HepG2 (cell line): ENCODE measurements around the gene CEP83. TPM values are rescaled to one million over a fixed set of nuclear protein-coding genes. Genes with fewer than 3 reads are reported as not detected.

Experiments
- ATAC-seq: fragments of 200-7000 bp; cut with Tn5 transposase; 3 replicates; pipeline ENCODE4 v1.9.1; 2020; ENCODE audit warnings: mild to moderate bottlenecking, moderate library complexity
- BruUV-seq: library from RNA; stranded (reverse); fragments of 400-500 nt; replicated peaks from 2 replicates; lab custom pipeline; 2021; lab: Mats Ljungman, UMichigan
- CTCF ChIA-PET: fragments of 300-600 bp; formaldehyde crosslinking; extraction: SDS; loops from one replicate; lab custom pipeline; 2021; ENCODE audit warnings: low total read pairs, inconsistent platforms, low intra/inter-chr PET ratio; lab: Yijun Ruan, JAX
- POLR2A ChIA-PET: fragments of 350-600 bp; sonication (Branson Sonifier 250); formaldehyde crosslinking; loops from one replicate; lab custom pipeline; 2020; ENCODE audit warnings: antibody characterized with exemption, inconsistent platforms; lab: Yijun Ruan, JAX
- DNase-seq: peaks from one replicate; pipeline ENCODE4 v3.0.0-alpha.2; 2015; ENCODE audit warnings: low spot score
- FAIRE-seq: peaks from 3 replicates; lab custom pipeline; 2011; peaks lifted over from hg19 to GRCh38; lab: Jason Lieb, UNC
- H2AFZ ChIP-seq: one replicate; pipeline ENCODE4 v1.6.1; 2011; ENCODE audit warnings: low read length, inconsistent platforms
- H3K27ac ChIP-seq: fragments of 300-600 bp; 3 replicates; pipeline ENCODE4 v1.8.0; 2011; ENCODE audit warnings: mixed run types, mild to moderate bottlenecking, mixed read lengths, low read length, inconsistent platforms; ENCODE audit not compliant: insufficient read depth; ENCODE audit errors: extremely low read length
- H3K27me3 ChIP-seq, 2 experiments: fragments of 200-600 bp in 1 of 2; 2 replicates in 1 of 2; 3 replicates in 1 of 2; pipeline versions ENCODE4 v1.6.0 to v1.8.0; 2011; ENCODE audit warnings: low read length in 2 of 2, mild to moderate bottlenecking in 2 of 2, moderate library complexity in 2 of 2, inconsistent platforms in 1 of 2; ENCODE audit not compliant: insufficient read depth in 2 of 2, control insufficient read depth in 1 of 2
- H3K36me3 ChIP-seq, 2 experiments: fragments of 200-600 bp in 1 of 2; replicated peaks in 1 of 2; 2 replicates in 1 of 2; 3 replicates in 1 of 2; pipeline versions ENCODE4 v1.5.1 to v1.8.0; 2011; ENCODE audit warnings: low read length in 2 of 2, inconsistent platforms in 1 of 2; ENCODE audit not compliant: insufficient read depth in 2 of 2, control insufficient read depth in 1 of 2
- H3K4me1 ChIP-seq: 2 replicates; pipeline ENCODE4 v1.5.1; 2012; ENCODE audit warnings: low read length, inconsistent platforms; ENCODE audit not compliant: insufficient read depth
- H3K4me2 ChIP-seq: 2 replicates; pipeline ENCODE4 v1.6.0; 2011; ENCODE audit warnings: low read depth, low read length, inconsistent platforms
- H3K4me3 ChIP-seq, 3 experiments: fragments of 200-600 bp in 1 of 3; sonication (generic), shearing (Covaris generic) in 1 of 3; replicated peaks in 1 of 3; 2 replicates each; pipeline ENCODE4 v1.5.1; 2011 to 2016; ENCODE audit warnings: low read length in 3 of 3, inconsistent platforms in 2 of 3, low read depth in 2 of 3, mild to moderate bottlenecking in 2 of 3, control low read depth in 1 of 3, mixed read lengths in 1 of 3; ENCODE audit not compliant: insufficient read depth in 1 of 3
- H3K79me2 ChIP-seq: one replicate; pipeline ENCODE4 v1.6.1; 2011; ENCODE audit warnings: low read length, inconsistent platforms; ENCODE audit not compliant: insufficient read depth
- H3K9ac ChIP-seq: 2 replicates; pipeline ENCODE4 v1.6.0; 2011; ENCODE audit warnings: mild to moderate bottlenecking, low read depth, low read length, inconsistent platforms; ENCODE audit not compliant: insufficient read depth
- H3K9me3 ChIP-seq: 2 replicates; pipeline ENCODE4 v1.5.1; 2012; ENCODE audit warnings: mild to moderate bottlenecking, low read length
- H4K20me1 ChIP-seq: 2 replicates; pipeline ENCODE4 v1.6.0; 2011; ENCODE audit warnings: inconsistent platforms, mild to moderate bottlenecking, low read length, moderate library complexity; ENCODE audit not compliant: insufficient read depth
- KLF12 ChIP-seq: sonication (generic); formaldehyde crosslinking; IDR thresholded peaks from 2 replicates; pipeline ENCODE4 v1.4.0; 2020; ENCODE audit warnings: missing genetic modification reagents, borderline replicate concordance
- MBNL3 ChIP-seq: fragments of 250-450 bp; sonication (Bioruptor Pico); conservative IDR thresholded peaks from 2 replicates; pipeline ENCODE4 v1.8.0; 2022; ENCODE audit warnings: mild to moderate bottlenecking, inconsistent platforms
- MED1 ChIP-seq: sonication (generic); formaldehyde crosslinking; IDR thresholded peaks from 2 replicates; pipeline ENCODE4 v1.4.0; 2020; ENCODE audit warnings: missing genetic modification reagents
- MLXIP ChIP-seq: sonication (generic); formaldehyde crosslinking; IDR thresholded peaks from 2 replicates; pipeline ENCODE4 v1.9.0; 2021; ENCODE audit warnings: missing genetic modification reagents, borderline replicate concordance
- NFIB ChIP-seq: sonication (generic); formaldehyde crosslinking; IDR thresholded peaks from 2 replicates; pipeline ENCODE4 v1.9.0; 2021; ENCODE audit warnings: missing genetic modification reagents, mild to moderate bottlenecking, borderline replicate concordance
- UBTF ChIP-seq: sonication (generic); formaldehyde crosslinking; IDR thresholded peaks from 2 replicates; pipeline ENCODE4 v1.4.0; 2020; ENCODE audit warnings: mild to moderate bottlenecking, missing genetic modification reagents
- ZFX ChIP-seq: sonication (generic); formaldehyde crosslinking; IDR thresholded peaks from 2 replicates; pipeline ENCODE4 v1.4.0; 2020; ENCODE audit warnings: mild to moderate bottlenecking, low read depth, missing genetic modification reagents, moderate library complexity
- ZNF337 ChIP-seq: sonication (generic); formaldehyde crosslinking; IDR thresholded peaks from 2 replicates; pipeline ENCODE4 v1.5.1; 2020; ENCODE audit warnings: missing genetic modification reagents, low read depth, mild to moderate bottlenecking, borderline replicate concordance
- ZNF609 ChIP-seq: sonication (generic); formaldehyde crosslinking; IDR thresholded peaks from 2 replicates; pipeline ENCODE4 v1.4.0; 2020; ENCODE audit warnings: mild to moderate bottlenecking, missing genetic modification reagents, borderline replicate concordance
- ZNF616 ChIP-seq: sonication (generic); formaldehyde crosslinking; IDR thresholded peaks from 2 replicates; pipeline ENCODE4 v1.5.0; 2020; ENCODE audit warnings: low read depth, mild to moderate bottlenecking, missing genetic modification reagents
- ZNF639 ChIP-seq: conservative IDR thresholded peaks from 2 replicates; pipeline ENCODE4 v1.6.1; 2018; ENCODE audit warnings: missing genetic modification reagents
- ZNF883 ChIP-seq: sonication (generic); formaldehyde crosslinking; IDR thresholded peaks from 2 replicates; pipeline ENCODE4 v1.5.1; 2020; ENCODE audit warnings: mild to moderate bottlenecking, missing genetic modification reagents; ENCODE audit errors: not compliant biosample characterization
- WGBS: methylation state at CpG from one replicate; pipeline ENCODE4 v1.1.6; 2017; ENCODE audit warnings: low lambda C conversion rate; 5-methylcytosine and 5-hydroxymethylcytosine counted together
- in situ Hi-C: cut with HindIII; loops from 2 replicates; pipeline ENCODE4 v1.10.0; 2017; ENCODE audit warnings: low pct_unique_long_range_greater_than_20kb; ENCODE audit not compliant: extremely low pct_ligation_motif_present
- intact Hi-C: fragments of 100-400 bp; cut with micrococcal nuclease; formaldehyde crosslinking; loops from one replicate; pipeline ENCODE4 v1.10.0; 2022; ENCODE audit not compliant: unreplicated experiment
- polyA plus RNA-seq, 8 experiments: library from polyadenylated mRNA; depleted of rRNA in 3 of 8; stranded (reverse) in 7 of 8; unstranded in 1 of 8; fragments of >200 nt; fragmentation: Illumina TruSeq in 4 of 8; extraction: Trizol in 4 of 8; gene quantifications; 2 replicates each; pipeline versions ENCODE4 v1.2.1 to v1.2.3, GENCODE V29; 2011 to 2016; ENCODE audit warnings: low read depth in 4 of 8, missing spikeins in 1 of 8, mixed read lengths in 1 of 8; ENCODE audit not compliant: insufficient read depth in 1 of 8
- total RNA-seq, 5 experiments: library from RNA; depleted of rRNA; stranded (reverse); fragments of >200 nt; fragmentation: Illumina TruSeq; extraction: Trizol; gene quantifications; 2 replicates each; pipeline ENCODE4 v1.2.3, GENCODE V29; 2016; ENCODE audit warnings: low read depth in 1 of 5

Gene CEP83
- total and polyA plus RNA-seq, 2 of the 13 experiments (the other 11 are each of a cell fraction or from before 2014, with no cell fraction given) = 6.2 to 19.2 TPM

- H3K79me2 ChIP-seq = no peaks in the 10 kb centered on the region
- in situ Hi-C loops = no loop called here
- no peaks in the 10 kb centered on the region for H4K20me1 ChIP-seq
- H2AFZ ChIP-seq = no peak overlapping the region
- no TSS peak for BruUV-seq
- intact Hi-C loops = no loop called here
- 95% methylated on average over 20 of the region's 20 CpGs for WGBS
- H3K9me3 ChIP-seq = no peaks in the 10 kb centered on the region
- CTCF ChIA-PET = no interaction called here
- POLR2A ChIA-PET = no interaction called here
- H3K27me3 ChIP-seq = no peaks in the 10 kb centered on the region
- H3K36me3 ChIP-seq = peaks cover 6 to 22% of the 10 kb centered on the region in 2 experiments; a peak in 4 of 5 replicates
- DNase-seq = no peak
- H3K4me1 ChIP-seq = no peaks in the 10 kb centered on the region
- H3K9ac ChIP-seq = no peak overlapping the region
- no peak for ATAC-seq
- no peak overlapping the region for H3K4me3 ChIP-seq
- no peak for FAIRE-seq
- no peak overlapping the region for H3K27ac ChIP-seq
- no peak overlapping the region for H3K4me2 ChIP-seq
- TF ChIP-seq UBTF (CRISPR knock-in tag) (no peak), ZNF883 (CRISPR knock-in tag) (no peak), MBNL3 (CRISPR knock-in tag) (no peak), NFIB (CRISPR knock-in tag) (no peak), MLXIP (CRISPR knock-in tag) (no peak), KLF12 (CRISPR knock-in tag) (no peak), MED1 (CRISPR knock-in tag) (no peak), ZNF616 (CRISPR knock-in tag) (no peak), ZFX (CRISPR knock-in tag) (no peak), ZNF609 (no peak), ZNF639 (CRISPR knock-in tag) (no peak), ZNF337 (CRISPR knock-in tag) (no peak)
Measured at GRCh38 chr12:94263905-94264561, 195.6 kb downstream of the CEP83 start.
